K562 (cell line): ENCODE measurements around the gene DUS1L. TPM values are rescaled to one million over a fixed set of nuclear protein-coding genes. Genes with fewer than 3 reads are reported as not detected.

ENCODE experiments used
- ATAC-seq: fragments of 200-7000 bp; cut with Tn5 transposase; 3 replicates; pipeline ENCODE4 v1.9.1; 2020; ENCODE audit warnings: moderate library complexity
- BruUV-seq: library from RNA; stranded (reverse); fragments of 400-500 nt; replicated peaks from 2 replicates; lab custom pipeline; 2021; lab: Mats Ljungman, UMichigan
- CTCF ChIA-PET: fragments of 300-600 bp; formaldehyde crosslinking; extraction: SDS; loops from one replicate; lab custom pipeline; 2021; ENCODE audit warnings: low intra/inter-chr PET ratio; lab: Yijun Ruan, JAX
- POLR2A ChIA-PET: fragments of 300-600, 350-650 bp; sonication (Branson Sonifier 250); formaldehyde crosslinking; extraction: SDS; loops from one replicate; lab custom pipeline; 2021; ENCODE audit warnings: antibody characterized with exemption, inconsistent platforms; lab: Yijun Ruan, JAX
- DNase-seq, 4 experiments: peaks; one replicate each; pipeline versions ENCODE4 v3.0.0 to v3.0.0-alpha.2; 2011 to 2018; ENCODE audit warnings: low spot score in 3 of 4, mixed read lengths in 3 of 4; ENCODE audit errors: extremely low read depth in 1 of 4
- FAIRE-seq: peaks from 2 replicates; lab custom pipeline; 2011; peaks lifted over from hg19 to GRCh38; lab: Jason Lieb, UNC
- H2AFZ ChIP-seq: 2 replicates; pipeline ENCODE4 v1.6.0; 2011; ENCODE audit warnings: low read depth, low read length, control low read depth, inconsistent platforms
- H3K27ac ChIP-seq: fragments of 200-600 bp; 3 replicates; pipeline ENCODE4 v1.8.0; 2011; ENCODE audit warnings: low read depth, mild to moderate bottlenecking, control low read depth, inconsistent platforms, low read length, moderate library complexity, mixed read lengths; ENCODE audit errors: extremely low read depth
- H3K27me3 ChIP-seq, 2 experiments: fragments of 300-600 bp in 1 of 2; 2 replicates in 1 of 2; 3 replicates in 1 of 2; pipeline versions ENCODE4 v1.6.0 to v1.8.0; 2011; ENCODE audit warnings: inconsistent platforms in 2 of 2, low read length in 2 of 2, mild to moderate bottlenecking in 1 of 2, mixed read lengths in 1 of 2, moderate library complexity in 1 of 2; ENCODE audit not compliant: control insufficient read depth in 2 of 2, insufficient read depth in 2 of 2
- H3K36me3 ChIP-seq: fragments of 300-600 bp; 3 replicates; pipeline ENCODE4 v1.8.0; 2011; ENCODE audit warnings: mild to moderate bottlenecking, low read length, inconsistent platforms; ENCODE audit not compliant: control insufficient read depth, insufficient read depth
- H3K4me1 ChIP-seq, 2 experiments: fragments of 200-600 bp in 1 of 2; replicated peaks in 1 of 2; 2 replicates in 1 of 2; 3 replicates in 1 of 2; pipeline versions ENCODE4 v1.5.1 to v1.8.0; 2011; ENCODE audit warnings: inconsistent platforms in 2 of 2, low read length in 2 of 2, mild to moderate bottlenecking in 1 of 2, mixed read lengths in 1 of 2, moderate library complexity in 1 of 2; ENCODE audit not compliant: control insufficient read depth in 2 of 2, insufficient read depth in 2 of 2
- H3K4me2 ChIP-seq: 2 replicates; pipeline ENCODE4 v1.6.1; 2011; ENCODE audit warnings: low read length, control low read depth, inconsistent platforms, mixed read lengths; ENCODE audit not compliant: insufficient read depth
- H3K4me3 ChIP-seq: fragments of 200-600 bp; sonication (generic), shearing (Covaris generic); 2 replicates; pipeline ENCODE4 v1.5.1; 2016; ENCODE audit warnings: control low read depth, inconsistent platforms
- H3K79me2 ChIP-seq: fragments of 200-600 bp; 3 replicates; pipeline ENCODE4 v1.8.0; 2011; ENCODE audit warnings: low read length, inconsistent platforms; ENCODE audit not compliant: control insufficient read depth, insufficient read depth
- H3K9ac ChIP-seq, 2 experiments: 2 replicates each; pipeline versions ENCODE4 v1.6.0 to v1.6.1; 2011; ENCODE audit warnings: low read depth in 2 of 2, low read length in 2 of 2, control low read depth in 1 of 2, inconsistent platforms in 1 of 2, mild to moderate bottlenecking in 1 of 2, mixed read lengths in 1 of 2; ENCODE audit not compliant: insufficient read depth in 1 of 2
- H3K9me1 ChIP-seq: one replicate; pipeline ENCODE4 v1.6.0; 2011; ENCODE audit warnings: inconsistent platforms, mild to moderate bottlenecking, low read length, moderate library complexity; ENCODE audit not compliant: control insufficient read depth, insufficient read depth
- H3K9me3 ChIP-seq: replicated peaks from 2 replicates; pipeline ENCODE4 v1.5.1; 2011; ENCODE audit warnings: low read depth, low read length, inconsistent platforms; ENCODE audit not compliant: control insufficient read depth, insufficient read depth
- H4K20me1 ChIP-seq: replicated peaks from 2 replicates; pipeline ENCODE4 v1.6.1; 2011; ENCODE audit warnings: low read length, inconsistent platforms, mixed read lengths; ENCODE audit not compliant: control insufficient read depth, insufficient read depth
- ATF7 ChIP-seq: fragments of 450-650 bp; IDR thresholded peaks from 2 replicates; pipeline ENCODE4 v1.7.1; 2014; ENCODE audit warnings: mild to moderate bottlenecking, moderate library complexity
- CHD1 ChIP-seq: fragments of 200-600 bp; sonication (generic); IDR thresholded peaks from one replicate; pipeline ENCODE4 v1.6.1; 2012; ENCODE audit warnings: mild to moderate bottlenecking, moderate library complexity, low read length, inconsistent platforms
- KLF16 ChIP-seq: IDR thresholded peaks from 2 replicates; pipeline ENCODE4 v1.6.1; 2016; ENCODE audit warnings: antibody characterized with exemption
- LCOR ChIP-seq: sonication (generic); formaldehyde crosslinking; IDR thresholded peaks from 2 replicates; pipeline ENCODE4 v1.8.0; 2022; ENCODE audit warnings: mild to moderate bottlenecking, missing genetic modification reagents
- POLR2A ChIP-seq: fragments of 450-650 bp; conservative IDR thresholded peaks from 2 replicates; pipeline ENCODE4 v1.6.1; 2016
- SETDB1 ChIP-seq: IDR thresholded peaks from one replicate; pipeline ENCODE4 v1.6.1; 2012; ENCODE audit warnings: low read length, control low read depth, inconsistent platforms
- TAF15 ChIP-seq: fragments of 200-400 bp; formaldehyde crosslinking; IDR thresholded peaks from 2 replicates; pipeline ENCODE4 v1.6.1; 2017; ENCODE audit warnings: mild to moderate bottlenecking, low read depth, low read length, moderate library complexity
- XRCC3 ChIP-seq: fragments of 450-650 bp; IDR thresholded peaks from 2 replicates; pipeline ENCODE4 v1.6.1; 2017; ENCODE audit warnings: mild to moderate bottlenecking, moderate library complexity
- ZNF444 ChIP-seq: fragments of 250-450 bp; sonication (Bioruptor Pico); IDR thresholded peaks from 2 replicates; pipeline ENCODE4 v1.4.0; 2020; ENCODE audit warnings: mild to moderate bottlenecking, moderate library complexity
- ZNF609 ChIP-seq: sonication (generic); formaldehyde crosslinking; IDR thresholded peaks from 2 replicates; pipeline ENCODE4 v1.8.1; 2023; ENCODE audit warnings: missing genetic modification reagents, mild to moderate bottlenecking, borderline replicate concordance
- WGBS: fragments of 100-300 bp; shearing (Covaris generic); methylation state at CpG from one replicate; pipeline ENCODE4 v1.1.6; 2016; ENCODE audit warnings: low coverage, mixed read lengths; ENCODE audit not compliant: insufficient coverage; ENCODE audit errors: missing lambda C conversion rate; 5-methylcytosine and 5-hydroxymethylcytosine counted together
- in situ Hi-C: fragments of 300-500 bp; cut with MboI; formaldehyde crosslinking; loops from 4 replicates; pipeline ENCODE4 v1.15.0; 2018; ENCODE audit warnings: inconsistent platforms, mixed read lengths
- intact Hi-C: fragments of 100-400 bp; cut with micrococcal nuclease; formaldehyde crosslinking; loops from 2 replicates; pipeline ENCODE4 v1.14.2; 2022
- polyA plus RNA-seq, 8 experiments: library from polyadenylated mRNA; depleted of rRNA in 4 of 8; stranded (reverse) in 5 of 8; unstranded in 3 of 8; fragments of >200 nt; fragmentation: Nextera tagmentation in 2 of 8; fragmentation: Illumina TruSeq in 1 of 8; extraction: Ambion mirVana in 2 of 8; extraction: Trizol in 1 of 8; gene quantifications; 2 replicates each; pipeline versions ENCODE4 v1.2.1 to v1.2.3, GENCODE V29; 2011 to 2014; ENCODE audit warnings: inconsistent platforms in 1 of 8, missing spikeins in 1 of 8
- total RNA-seq, 7 experiments: library from RNA; depleted of rRNA in 6 of 7; stranded (reverse); fragments of >200 nt in 6 of 7; fragmentation: Illumina TruSeq in 2 of 7; extraction: Trizol in 2 of 7; gene quantifications; 2 replicates each; pipeline versions ENCODE4 v1.2.1 to v1.2.3, GENCODE V29; 2011 to 2021; ENCODE audit warnings: low replicate concordance in 1 of 7
- TF ChIP-seq, protein P1 (sequence below): sonication (generic); formaldehyde crosslinking; IDR thresholded peaks from 2 replicates; pipeline ENCODE4 v1.8.0; 2022; ENCODE audit warnings: mild to moderate bottlenecking, missing genetic modification reagents

DUS1L gene
- total and polyA plus RNA-seq, 9 of the 15 experiments (the other 6 are each of a cell fraction or from before 2014, with no cell fraction given), result 7.8 to 210 (median 83.9) TPM

- TF ChIP-seq, protein P1, sequence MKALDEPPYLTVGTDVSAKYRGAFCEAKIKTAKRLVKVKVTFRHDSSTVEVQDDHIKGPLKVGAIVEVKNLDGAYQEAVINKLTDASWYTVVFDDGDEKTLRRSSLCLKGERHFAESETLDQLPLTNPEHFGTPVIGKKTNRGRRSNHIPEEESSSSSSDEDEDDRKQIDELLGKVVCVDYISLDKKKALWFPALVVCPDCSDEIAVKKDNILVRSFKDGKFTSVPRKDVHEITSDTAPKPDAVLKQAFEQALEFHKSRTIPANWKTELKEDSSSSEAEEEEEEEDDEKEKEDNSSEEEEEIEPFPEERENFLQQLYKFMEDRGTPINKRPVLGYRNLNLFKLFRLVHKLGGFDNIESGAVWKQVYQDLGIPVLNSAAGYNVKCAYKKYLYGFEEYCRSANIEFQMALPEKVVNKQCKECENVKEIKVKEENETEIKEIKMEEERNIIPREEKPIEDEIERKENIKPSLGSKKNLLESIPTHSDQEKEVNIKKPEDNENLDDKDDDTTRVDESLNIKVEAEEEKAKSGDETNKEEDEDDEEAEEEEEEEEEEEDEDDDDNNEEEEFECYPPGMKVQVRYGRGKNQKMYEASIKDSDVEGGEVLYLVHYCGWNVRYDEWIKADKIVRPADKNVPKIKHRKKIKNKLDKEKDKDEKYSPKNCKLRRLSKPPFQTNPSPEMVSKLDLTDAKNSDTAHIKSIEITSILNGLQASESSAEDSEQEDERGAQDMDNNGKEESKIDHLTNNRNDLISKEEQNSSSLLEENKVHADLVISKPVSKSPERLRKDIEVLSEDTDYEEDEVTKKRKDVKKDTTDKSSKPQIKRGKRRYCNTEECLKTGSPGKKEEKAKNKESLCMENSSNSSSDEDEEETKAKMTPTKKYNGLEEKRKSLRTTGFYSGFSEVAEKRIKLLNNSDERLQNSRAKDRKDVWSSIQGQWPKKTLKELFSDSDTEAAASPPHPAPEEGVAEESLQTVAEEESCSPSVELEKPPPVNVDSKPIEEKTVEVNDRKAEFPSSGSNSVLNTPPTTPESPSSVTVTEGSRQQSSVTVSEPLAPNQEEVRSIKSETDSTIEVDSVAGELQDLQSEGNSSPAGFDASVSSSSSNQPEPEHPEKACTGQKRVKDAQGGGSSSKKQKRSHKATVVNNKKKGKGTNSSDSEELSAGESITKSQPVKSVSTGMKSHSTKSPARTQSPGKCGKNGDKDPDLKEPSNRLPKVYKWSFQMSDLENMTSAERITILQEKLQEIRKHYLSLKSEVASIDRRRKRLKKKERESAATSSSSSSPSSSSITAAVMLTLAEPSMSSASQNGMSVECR, result peak; percentile 30; the same call in 1 of the 2 replicates
- TF ChIP-seq SETDB1, result no peak
- TF ChIP-seq ZNF444 (CRISPR knock-in tag), result peak; percentile 75; the same call in 1 of the 2 replicates
- TF ChIP-seq, all 486 proteins: peak for 72
These were observed 31.7 kb upstream of the DUS1L start (continued) for GRCh38 chr17:82097184-82097918.

DNA sequence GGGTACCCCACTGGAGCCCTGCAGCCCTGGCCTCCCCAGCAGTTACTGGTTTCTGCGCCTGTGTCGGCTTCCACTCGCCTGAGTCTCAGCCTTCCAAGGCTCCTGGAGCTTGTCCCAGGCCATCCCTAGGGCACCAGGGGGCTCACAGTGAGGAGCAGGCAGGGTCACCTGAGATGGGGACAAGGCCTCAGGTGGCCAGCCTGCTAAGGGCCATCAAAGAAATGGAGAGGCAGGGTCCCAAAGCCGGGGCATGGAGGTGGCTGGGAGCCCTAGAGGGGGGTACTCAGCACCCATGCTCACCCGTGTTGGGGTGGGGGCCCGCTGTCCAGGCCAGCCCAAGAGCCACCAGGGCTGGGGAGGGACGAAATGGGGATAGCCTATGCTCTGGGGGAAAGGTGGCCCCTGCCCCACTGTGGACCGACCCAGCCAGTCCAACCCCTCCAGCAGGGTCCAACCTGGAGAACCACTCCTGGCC, 31.1 kb upstream of the DUS1L start:
- no peak for ATAC-seq
- peaks cover 29 to 89% of the 10 kb centered on the region in 2 experiments for H3K4me1 ChIP-seq
- intact Hi-C loops, result loop anchor here (5.0 kb wide), 1 partner anchor 64 kb away; the partner anchor contains the start of gene RAC3
- no TSS peak for BruUV-seq
- WGBS, result 0% methylated on average over 6 of the region's 8 CpGs
- FAIRE-seq, result no peak
- POLR2A ChIA-PET, result interaction anchor here (0.6 to 2.0 kb wide), 6 partner anchors 15 to 66 kb away, joined by 3 to 11 read pairs (median 4); no protein-coding TSS in a partner anchor
- no peaks in the 10 kb centered on the region for H3K9me1 ChIP-seq
- peak overlapping the region; percentile 97 for H3K4me3 ChIP-seq
- H3K27me3 ChIP-seq, result no peaks in the 10 kb centered on the region
- peaks cover 70% of the 10 kb centered on the region for H3K79me2 ChIP-seq
- H3K9ac ChIP-seq, result peak overlapping the region; percentile 95 to 100
- DNase-seq, result no peak
- CTCF ChIA-PET, result no interaction called here
- in situ Hi-C loops, result no loop called here
- peak overlapping the region; percentile 78 for H3K4me2 ChIP-seq
- H3K27ac ChIP-seq, result peak overlapping the region; percentile 94
- peaks cover 57% of the 10 kb centered on the region for H3K36me3 ChIP-seq
- H3K9me3 ChIP-seq, result no peaks in the 10 kb centered on the region
- H4K20me1 ChIP-seq, result peaks cover 31% of the 10 kb centered on the region
- H2AFZ ChIP-seq, result no peak overlapping the region
- TF ChIP-seq LCOR (0 out of 2 replicates have a peak, but pooled peaks have one; percentile 40), ATF7 (no peak), XRCC3 (no peak), CHD1 (peak; percentile 28), ZNF609 (no peak), KLF16 (no peak), TAF15 (0 out of 2 replicates have a peak, but pooled peaks have one; percentile 58), POLR2A (peak; percentile 41; the same call in 1 of the 2 replicates)
